Measurements from ENCODE around the gene FPR2.

FPR2 gene

DNA sequence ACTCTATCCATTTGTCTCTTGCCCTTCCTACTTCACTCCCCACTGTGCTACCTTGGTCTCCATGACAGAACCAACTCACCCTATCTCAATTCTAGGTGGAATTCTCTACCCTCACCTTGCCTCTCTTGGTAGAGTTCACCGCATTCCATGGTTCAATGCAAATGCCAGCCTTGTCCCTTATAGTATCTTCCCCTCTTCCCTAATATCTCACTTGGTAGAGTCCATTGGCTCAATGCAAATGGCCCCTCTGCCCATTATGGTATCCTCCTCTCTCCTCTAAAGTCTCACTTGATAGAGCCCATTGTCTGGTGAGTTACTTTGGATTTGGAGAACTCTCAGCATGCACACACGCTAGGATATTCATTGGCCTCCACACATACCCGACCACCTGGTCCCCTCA, 45.1 kb upstream of the FPR2 start:
- DNase-seq (ENCODE audit: extremely low spot score) = no peak
- CTCF ChIA-PET = no interaction called here
- POLR2A ChIA-PET = no interaction called here
- TF ChIP-seq CTBP1 (IDR thresholded peaks at IDR 0.05; ENCODE audit: borderline replicate concordance) (no peak), BHLHE40 (IDR thresholded peaks at IDR 0.05; ENCODE audit: borderline replicate concordance) (no peak), HDGF (IDR thresholded peaks at IDR 0.05; ENCODE audit: borderline replicate concordance) (no peak), L3MBTL2 (conservative IDR thresholded peaks at IDR 0.05) (no peak), SUZ12 (IDR thresholded peaks at IDR 0.05) (no peak), ARNT (IDR thresholded peaks at IDR 0.05) (no peak), NFRKB (IDR thresholded peaks at IDR 0.05) (no peak), FOXK2 (IDR thresholded peaks at IDR 0.05) (no peak)

DNA sequence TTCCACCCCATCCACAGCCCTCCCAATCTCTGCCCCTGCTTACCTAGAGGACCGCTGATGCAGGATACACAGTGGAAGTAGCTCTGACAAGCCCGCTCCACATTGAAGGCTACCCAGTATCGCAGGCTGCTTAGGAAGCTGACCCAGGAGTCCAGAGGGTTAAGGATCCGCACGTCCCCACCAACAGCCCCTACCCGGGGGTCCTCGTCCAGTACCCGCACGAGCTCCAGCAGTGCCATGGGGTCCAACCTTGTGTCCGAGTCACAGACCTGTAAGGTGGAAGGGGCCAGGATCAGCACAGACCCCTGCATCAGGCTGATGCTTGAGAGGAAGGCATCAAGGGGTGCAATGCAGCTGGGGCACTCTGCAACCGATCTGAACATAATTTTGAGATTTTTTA, 44.1 kb upstream of the FPR2 start:
- POLR2A ChIA-PET = no interaction called here
- DNase-seq (ENCODE audit: extremely low spot score) = no peak
- TF ChIP-seq TARDBP (IDR thresholded peaks at IDR 0.05) (no peak), NFRKB (IDR thresholded peaks at IDR 0.05) (no peak), FOXM1 (IDR thresholded peaks at IDR 0.05; ENCODE audit: borderline replicate concordance) (no peak), FOXK2 (IDR thresholded peaks at IDR 0.05) (no peak), SP1 (IDR thresholded peaks at IDR 0.05) (no peak), BHLHE40 (IDR thresholded peaks at IDR 0.05; ENCODE audit: borderline replicate concordance) (no peak), L3MBTL2 (conservative IDR thresholded peaks at IDR 0.05) (no peak), CTBP1 (IDR thresholded peaks at IDR 0.05; ENCODE audit: borderline replicate concordance) (no peak), ELF4 (IDR thresholded peaks at IDR 0.05) (no peak)
- CTCF ChIA-PET = interaction anchor here (0.7 kb wide), 1 partner anchor 36 kb away, joined by 5 read pairs; no protein-coding TSS in a partner anchor

DNA sequence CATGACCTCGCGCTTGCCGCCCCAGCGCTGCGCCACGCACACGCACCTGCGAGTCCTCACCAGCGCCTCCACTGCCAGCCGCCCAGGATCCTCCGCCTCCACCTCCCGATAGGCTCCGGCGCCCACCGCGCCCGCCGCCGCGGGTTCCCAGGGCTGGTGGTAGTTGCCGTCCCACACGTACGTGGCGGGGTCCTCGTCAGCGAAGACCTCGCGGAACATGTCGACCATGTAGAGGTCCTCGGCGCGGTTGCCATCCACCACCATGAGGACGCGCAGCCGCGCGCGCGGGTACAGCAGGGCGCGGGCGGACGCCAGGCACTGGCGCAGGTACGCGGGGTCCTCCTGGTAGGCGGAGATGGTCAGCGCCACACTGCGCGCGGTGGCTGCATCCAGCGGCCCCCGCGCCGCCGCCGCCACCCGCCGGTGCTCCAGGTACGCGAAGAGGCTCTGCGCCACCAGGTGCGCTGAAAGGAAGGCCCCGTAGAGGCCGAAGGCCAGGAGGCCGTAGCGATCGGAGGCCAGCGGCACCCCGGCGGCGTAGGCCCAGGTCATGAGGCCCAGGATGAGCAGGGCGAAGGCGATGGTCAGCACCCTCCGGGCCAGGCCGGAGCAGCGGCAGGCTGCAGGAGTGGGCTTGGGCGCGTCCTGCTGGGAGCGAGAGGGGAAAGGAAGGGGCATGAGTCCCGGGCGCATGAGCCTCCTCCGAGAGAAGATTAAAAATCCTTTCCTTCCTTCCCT, 41.6 kb upstream of the FPR2 start:
- ChIA-PET POLR2A (no interaction called here), CTCF (no interaction called here)
- DNase-seq (ENCODE audit: extremely low spot score) = no peak
- TF ChIP-seq BHLHE40 (IDR thresholded peaks at IDR 0.05; ENCODE audit: borderline replicate concordance) = no peak
- no peak for TF ChIP-seq ZNF384 (IDR thresholded peaks at IDR 0.05)
- TF ChIP-seq TARDBP (IDR thresholded peaks at IDR 0.05) = no peak
- no peak for TF ChIP-seq SP1 (IDR thresholded peaks at IDR 0.05)
- no peak for TF ChIP-seq L3MBTL2 (conservative IDR thresholded peaks at IDR 0.05)
- TF ChIP-seq HDGF (IDR thresholded peaks at IDR 0.05; ENCODE audit: borderline replicate concordance) = no peak
- TF ChIP-seq FOXK2 (IDR thresholded peaks at IDR 0.05) = no peak
- TF ChIP-seq FOXM1 (IDR thresholded peaks at IDR 0.05; ENCODE audit: borderline replicate concordance) = no peak
- no peak for TF ChIP-seq ARNT (IDR thresholded peaks at IDR 0.05)
- TF ChIP-seq CTBP1 (IDR thresholded peaks at IDR 0.05; ENCODE audit: borderline replicate concordance) = no peak
- TF ChIP-seq PKNOX1 (IDR thresholded peaks at IDR 0.05) = no peak
- no peak for TF ChIP-seq ELF4 (IDR thresholded peaks at IDR 0.05)
- TF ChIP-seq LEF1 (IDR thresholded peaks at IDR 0.05; ENCODE audit: borderline replicate concordance) = no peak

DNA sequence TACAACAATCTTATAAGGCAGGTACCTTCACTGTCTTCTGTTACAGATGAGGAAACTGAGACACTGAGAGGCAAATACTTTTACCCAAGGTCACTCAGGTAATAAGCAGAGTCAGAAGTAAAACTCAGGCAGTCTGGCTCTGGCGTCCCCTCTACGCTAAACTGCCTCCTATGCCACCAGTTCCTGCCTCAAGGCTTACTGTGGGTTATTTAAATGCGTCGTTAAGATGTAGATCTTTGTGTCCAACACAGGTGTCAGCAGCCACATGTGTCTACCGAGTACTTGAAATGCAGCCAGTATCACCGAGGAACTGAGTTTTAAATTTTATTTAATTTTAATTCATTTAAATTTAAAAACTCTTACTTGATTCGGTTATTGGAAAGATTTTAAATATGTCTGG, 39.1 kb upstream of the FPR2 start:
- no peak for DNase-seq (ENCODE audit: extremely low spot score)
- CTCF ChIA-PET = no interaction called here
- TF ChIP-seq SUZ12 (IDR thresholded peaks at IDR 0.05) (no peak), BHLHE40 (IDR thresholded peaks at IDR 0.05; ENCODE audit: borderline replicate concordance) (no peak), L3MBTL2 (conservative IDR thresholded peaks at IDR 0.05) (no peak), LEF1 (IDR thresholded peaks at IDR 0.05; ENCODE audit: borderline replicate concordance) (no peak), PKNOX1 (IDR thresholded peaks at IDR 0.05) (no peak), FOXM1 (IDR thresholded peaks at IDR 0.05; ENCODE audit: borderline replicate concordance) (no peak)
- POLR2A ChIA-PET = no interaction called here

- ChIA-PET POLR2A (no interaction called here), CTCF (no interaction called here)
- DNase-seq (ENCODE audit: extremely low spot score) = no peak
- no peak for TF ChIP-seq NFRKB (IDR thresholded peaks at IDR 0.05)
- no peak for TF ChIP-seq SUZ12 (IDR thresholded peaks at IDR 0.05)
- no peak for TF ChIP-seq L3MBTL2 (conservative IDR thresholded peaks at IDR 0.05)
- no peak for TF ChIP-seq LEF1 (IDR thresholded peaks at IDR 0.05; ENCODE audit: borderline replicate concordance)
- no peak for TF ChIP-seq ZNF384 (IDR thresholded peaks at IDR 0.05)
- TF ChIP-seq HDGF (IDR thresholded peaks at IDR 0.05; ENCODE audit: borderline replicate concordance) = no peak
- TF ChIP-seq BHLHE40 (IDR thresholded peaks at IDR 0.05; ENCODE audit: borderline replicate concordance) = no peak
- no peak for TF ChIP-seq CTBP1 (IDR thresholded peaks at IDR 0.05; ENCODE audit: borderline replicate concordance)
- no peak for TF ChIP-seq PKNOX1 (IDR thresholded peaks at IDR 0.05)
- no peak for TF ChIP-seq FOXK2 (IDR thresholded peaks at IDR 0.05)
- no peak for TF ChIP-seq SP1 (IDR thresholded peaks at IDR 0.05)
- no peak for TF ChIP-seq ELF4 (IDR thresholded peaks at IDR 0.05)
- TF ChIP-seq FOXA1 (IDR thresholded peaks at IDR 0.05) = no peak
- TF ChIP-seq ARNT (IDR thresholded peaks at IDR 0.05) = no peak
- no peak for TF ChIP-seq TARDBP (IDR thresholded peaks at IDR 0.05)
- TF ChIP-seq FOXM1 (IDR thresholded peaks at IDR 0.05; ENCODE audit: borderline replicate concordance) = no peak
Observed at GRCh38 chr19:51722492-51722891, 38.5 kb upstream of the FPR2 start.

- CTCF ChIA-PET = no interaction called here
Observed at GRCh38 chr19:51724543-51724942, 36.4 kb upstream of the FPR2 start.

More at GRCh38 chr19:51724543-51724942, 36.4 kb upstream of the FPR2 start:
- DNase-seq (ENCODE audit: extremely low spot score) = no peak
- POLR2A ChIA-PET = no interaction called here
- TF ChIP-seq TARDBP (IDR thresholded peaks at IDR 0.05) = no peak
- no peak for TF ChIP-seq BHLHE40 (IDR thresholded peaks at IDR 0.05; ENCODE audit: borderline replicate concordance)
- no peak for TF ChIP-seq HDGF (IDR thresholded peaks at IDR 0.05; ENCODE audit: borderline replicate concordance)

Data from HEK293T (cell line).